PC-3 (cell line): Measurements from ENCODE around the gene CD2. TPM values are rescaled to one million over a fixed set of nuclear protein-coding genes. Genes with fewer than 3 reads are reported as not detected.
"Not testable (repeated sequence)": the region's sequence is repeated elsewhere in the genome, so short reads cannot be mapped to it uniquely, and the experiment has no call there.

Source experiments
- ATAC-seq: fragments of 200-7000 bp; cut with Tn5 transposase; 2 replicates; pipeline ENCODE4 v1.9.1; 2020; ENCODE audit warnings: mild to moderate bottlenecking, moderate library complexity
- BruUV-seq: library from RNA; stranded (reverse); fragments of 400-500 nt; replicated peaks from 2 replicates; lab custom pipeline; 2021; lab: Mats Ljungman, UMichigan
- CTCF ChIA-PET: fragments of 300-600 bp; sonication (Branson Sonifier 250); formaldehyde crosslinking; loops from one replicate; lab custom pipeline; 2022; ENCODE audit warnings: antibody characterized with exemption; lab: Charles Lee
- POLR2A ChIA-PET: fragments of 300-600 bp; sonication (Branson Sonifier 250); formaldehyde crosslinking; loops from one replicate; lab custom pipeline; 2022; ENCODE audit warnings: antibody characterized with exemption; ENCODE audit not compliant: unreplicated experiment; lab: Charles Lee
- DNase-seq: peaks from one replicate; pipeline ENCODE4 v3.0.0-alpha.2; 2015
- H2AFZ ChIP-seq: fragments of 300-600 bp; sonication (generic); 2 replicates; pipeline ENCODE4 v1.6.0; 2016; ENCODE audit warnings: antibody characterized with exemption, low read length
- H3F3A ChIP-seq: fragments of 300-600 bp; sonication (generic); one replicate; pipeline ENCODE4 v1.6.0; 2017; ENCODE audit warnings: antibody characterized with exemption, low read length, control low read depth, mild to moderate bottlenecking; ENCODE audit not compliant: unreplicated experiment
- H3K27ac ChIP-seq: fragments of 300-600 bp; sonication (generic); 2 replicates; pipeline ENCODE4 v1.5.1; 2016; ENCODE audit warnings: mild to moderate bottlenecking, low read length
- H3K27me3 ChIP-seq: fragments of 300-600 bp; sonication (generic); 2 replicates; pipeline ENCODE4 v1.6.1; 2016; ENCODE audit warnings: low read length, mixed read lengths
- H3K36me3 ChIP-seq: fragments of 300-600 bp; sonication (generic); 2 replicates; pipeline ENCODE4 v1.6.1; 2016; ENCODE audit warnings: low read depth, mixed run types, low read length, mixed read lengths
- H3K4me1 ChIP-seq: fragments of 300-600 bp; sonication (generic); 2 replicates; pipeline ENCODE4 v1.5.1; 2016; ENCODE audit warnings: low read length; ENCODE audit not compliant: insufficient read depth
- H3K4me2 ChIP-seq: fragments of 300-600 bp; sonication (generic); 2 replicates; pipeline ENCODE4 v1.6.0; 2016; ENCODE audit warnings: low read length
- H3K4me3 ChIP-seq: fragments of 300-600 bp; sonication (generic); 2 replicates; pipeline ENCODE4 v1.5.1; 2016; ENCODE audit warnings: mild to moderate bottlenecking, low read length, mixed read lengths
- H3K79me2 ChIP-seq: fragments of 300-600 bp; sonication (generic); 2 replicates; pipeline ENCODE4 v1.6.1; 2017; ENCODE audit warnings: low read length, mixed read lengths
- H3K9ac ChIP-seq: fragments of 300-600 bp; sonication (generic); 2 replicates; pipeline ENCODE4 v1.6.0; 2016; ENCODE audit warnings: mild to moderate bottlenecking, low read length
- H3K9me2 ChIP-seq: fragments of 300-600 bp; sonication (generic); replicated peaks from 2 replicates; pipeline ENCODE4 v1.6.1; 2016; ENCODE audit warnings: mixed run types, low read length, mixed read lengths
- H3K9me3 ChIP-seq: fragments of 300-600 bp; sonication (generic); 2 replicates; pipeline ENCODE4 v1.6.1; 2016; ENCODE audit warnings: low read length, mixed read lengths
- H4K20me1 ChIP-seq: fragments of 300-600 bp; sonication (generic); 2 replicates; pipeline ENCODE4 v1.6.1; 2016; ENCODE audit warnings: low read length, mixed read lengths
- EZH2 ChIP-seq: fragments of 300-600 bp; sonication (generic); IDR thresholded peaks from one replicate; pipeline ENCODE4 v1.6.1; 2017; ENCODE audit warnings: antibody characterized with exemption, mild to moderate bottlenecking, low read length; ENCODE audit not compliant: unreplicated experiment
- EZH2phosphoT487 ChIP-seq: fragments of 300-600 bp; sonication (generic); IDR thresholded peaks from 2 replicates; pipeline ENCODE4 v1.6.1; 2018; ENCODE audit warnings: mild to moderate bottlenecking, antibody characterized with exemption, low read length, borderline replicate concordance
- intact Hi-C: fragments of 100-400 bp; cut with micrococcal nuclease; formaldehyde crosslinking; loops from 2 replicates; pipeline ENCODE4 v1.9.0; 2023
- total RNA-seq: library from RNA; depleted of rRNA; stranded (reverse); fragments of >200 nt; gene quantifications from 2 replicates; pipeline ENCODE4 v1.2.3, GENCODE V29; 2014
- TF ChIP-seq, protein P1 (sequence below): fragments of 300-600 bp; sonication (generic); conservative IDR thresholded peaks from 2 replicates; pipeline ENCODE4 v1.5.1; 2017; ENCODE audit warnings: antibody characterized with exemption, low read depth, mild to moderate bottlenecking, low read length

The CD2 gene
- total RNA-seq, 1 experiment from 2014 or later, result not detected

DNA sequence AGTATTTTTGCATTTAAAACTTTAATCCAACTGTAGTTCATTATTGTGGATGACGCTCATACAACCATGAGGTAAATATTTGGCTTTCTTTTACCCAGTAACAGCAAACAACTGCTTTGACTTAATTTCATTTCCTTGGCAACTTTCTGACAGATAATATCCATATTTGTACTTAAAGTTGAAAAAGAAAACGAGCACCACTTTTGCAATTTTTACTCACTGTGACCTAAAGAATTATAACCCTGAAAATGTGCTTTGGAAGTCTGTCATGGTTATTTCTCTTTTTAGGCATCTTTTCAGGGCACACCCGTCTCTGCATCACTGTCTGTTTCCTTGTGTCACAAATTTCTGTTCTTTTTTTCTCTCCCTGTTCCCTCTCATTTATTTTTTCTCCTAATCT lies 918 bp upstream of the CD2 start:
- H3K9me3 ChIP-seq, result peaks cover 9% of the 10 kb centered on the region
- no peaks in the 10 kb centered on the region for H3K79me2 ChIP-seq
- no peak overlapping the region for H2AFZ ChIP-seq
- TF ChIP-seq, protein P1, sequence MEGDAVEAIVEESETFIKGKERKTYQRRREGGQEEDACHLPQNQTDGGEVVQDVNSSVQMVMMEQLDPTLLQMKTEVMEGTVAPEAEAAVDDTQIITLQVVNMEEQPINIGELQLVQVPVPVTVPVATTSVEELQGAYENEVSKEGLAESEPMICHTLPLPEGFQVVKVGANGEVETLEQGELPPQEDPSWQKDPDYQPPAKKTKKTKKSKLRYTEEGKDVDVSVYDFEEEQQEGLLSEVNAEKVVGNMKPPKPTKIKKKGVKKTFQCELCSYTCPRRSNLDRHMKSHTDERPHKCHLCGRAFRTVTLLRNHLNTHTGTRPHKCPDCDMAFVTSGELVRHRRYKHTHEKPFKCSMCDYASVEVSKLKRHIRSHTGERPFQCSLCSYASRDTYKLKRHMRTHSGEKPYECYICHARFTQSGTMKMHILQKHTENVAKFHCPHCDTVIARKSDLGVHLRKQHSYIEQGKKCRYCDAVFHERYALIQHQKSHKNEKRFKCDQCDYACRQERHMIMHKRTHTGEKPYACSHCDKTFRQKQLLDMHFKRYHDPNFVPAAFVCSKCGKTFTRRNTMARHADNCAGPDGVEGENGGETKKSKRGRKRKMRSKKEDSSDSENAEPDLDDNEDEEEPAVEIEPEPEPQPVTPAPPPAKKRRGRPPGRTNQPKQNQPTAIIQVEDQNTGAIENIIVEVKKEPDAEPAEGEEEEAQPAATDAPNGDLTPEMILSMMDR, result no peak
- no peak for TF ChIP-seq EZH2
- no peak for TF ChIP-seq EZH2phosphoT487
- CTCF ChIA-PET, result no interaction called here
- no peaks in the 10 kb centered on the region for H3F3A ChIP-seq
- no peak for ATAC-seq
- H3K9ac ChIP-seq, result no peak overlapping the region
- no peaks in the 10 kb centered on the region for H3K9me2 ChIP-seq
- H3K4me2 ChIP-seq, result no peak overlapping the region
- no TSS peak for BruUV-seq
- no peak overlapping the region for H3K27ac ChIP-seq
- POLR2A ChIA-PET, result no interaction called here
- no peak overlapping the region for H3K4me3 ChIP-seq
- H3K36me3 ChIP-seq, result no peaks in the 10 kb centered on the region
- DNase-seq, result no peak
- no peaks in the 10 kb centered on the region for H4K20me1 ChIP-seq
- intact Hi-C loops, result no loop called here
- no peaks in the 10 kb centered on the region for H3K27me3 ChIP-seq
- no peaks in the 10 kb centered on the region for H3K4me1 ChIP-seq

DNA sequence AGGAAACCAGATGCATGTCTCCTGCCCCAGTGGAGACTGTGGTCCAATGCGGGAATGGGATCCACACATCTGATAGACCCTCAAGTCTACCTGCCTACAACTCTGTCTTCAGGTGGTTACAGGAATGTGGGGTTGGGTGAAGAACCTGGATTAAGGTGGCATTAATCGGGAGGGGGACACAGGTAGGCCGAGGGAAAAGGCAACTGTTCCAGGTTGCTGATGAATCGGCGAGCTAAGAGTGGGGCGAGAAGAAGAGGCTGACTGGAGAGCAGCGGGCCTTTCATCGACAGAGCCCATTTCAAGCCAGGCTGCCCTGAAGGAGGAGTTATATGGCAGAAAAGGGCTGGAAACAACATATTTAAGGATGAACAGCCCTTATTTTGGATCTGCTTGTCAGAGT lies 836 bp downstream of the CD2 start:
- Histone ChIP-seq H3K36me3 (no peaks in the 10 kb centered on the region), H3K9me2 (no peaks in the 10 kb centered on the region), H3K79me2 (no peaks in the 10 kb centered on the region), H3K9me3 (no peaks in the 10 kb centered on the region), H3K27me3 (no peaks in the 10 kb centered on the region), H3K4me3 (no peak overlapping the region), H3K4me1 (no peaks in the 10 kb centered on the region), H3K27ac (no peak overlapping the region), H2AFZ (no peak overlapping the region), H3K9ac (no peak overlapping the region), H4K20me1 (no peaks in the 10 kb centered on the region), H3F3A (no peaks in the 10 kb centered on the region), H3K4me2 (no peak overlapping the region)
- no peak for ATAC-seq
- ChIA-PET POLR2A (no interaction called here), CTCF (no interaction called here)
- DNase-seq, result no peak
- intact Hi-C loops, result no loop called here
- TF ChIP-seq, protein P1, result no peak
- TF ChIP-seq EZH2, result no peak
- no peak for TF ChIP-seq EZH2phosphoT487
- BruUV-seq, result no TSS peak

DNA sequence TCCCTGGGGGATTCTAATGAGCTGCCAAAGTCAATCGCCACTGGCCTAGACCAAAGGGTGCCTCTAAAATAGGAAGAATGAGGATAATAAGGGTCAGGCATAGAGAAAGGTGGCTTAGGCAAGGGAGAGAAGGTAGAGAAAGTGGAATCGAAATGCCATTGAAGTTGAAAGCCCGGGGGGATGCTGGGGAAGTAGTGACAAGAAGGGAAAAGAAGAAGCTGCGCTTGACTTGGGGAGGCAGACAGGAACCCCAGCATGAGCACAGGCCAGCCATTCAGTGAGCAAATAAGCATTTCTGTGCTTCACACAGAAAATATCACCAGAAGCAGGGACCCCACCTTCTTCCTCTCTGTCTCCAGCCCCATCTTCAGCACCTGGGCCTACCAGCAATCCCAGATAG lies 1.5 kb downstream of the CD2 start:
- CTCF ChIA-PET, result no interaction called here
- no peaks in the 10 kb centered on the region for H3K9me2 ChIP-seq
- BruUV-seq, result no TSS peak

DNA sequence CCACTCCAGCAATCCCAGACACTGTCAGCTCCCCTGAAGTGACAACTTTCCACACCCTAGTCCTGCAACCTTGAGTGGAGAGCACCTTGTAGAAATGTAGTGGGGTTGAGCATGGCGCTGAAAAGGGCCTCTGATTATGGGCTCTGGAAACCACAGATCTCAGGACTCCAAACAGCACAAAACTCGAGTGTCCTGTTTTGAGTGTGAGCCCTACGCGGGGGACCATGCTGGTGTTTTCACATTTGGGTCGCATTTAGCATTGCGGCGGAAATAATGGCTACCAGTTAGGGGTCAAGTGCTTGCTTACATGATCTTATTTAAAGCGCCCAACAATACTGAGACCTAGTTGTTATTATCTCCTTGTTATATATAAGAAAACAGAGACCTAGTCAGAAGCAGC lies 1.9 kb downstream of the CD2 start:
- H3K79me2 ChIP-seq, H3K4me3 ChIP-seq, DNase-seq, H3K9ac ChIP-seq, H3K27ac ChIP-seq, BruUV-seq, intact Hi-C loops, H3K4me1 ChIP-seq, H3K4me2 ChIP-seq, H4K20me1 ChIP-seq, CTCF ChIA-PET, ATAC-seq, H3F3A ChIP-seq, H3K27me3 ChIP-seq, POLR2A ChIA-PET, H3K9me2 ChIP-seq, H3K36me3 ChIP-seq, H2AFZ ChIP-seq, H3K9me3 ChIP-seq: not testable (repeated sequence)

More for the DNA sequence above, 1.5 kb downstream of the CD2 start:
- TF ChIP-seq EZH2phosphoT487 (no peak), EZH2 (no peak)
- TF ChIP-seq, protein P1, result no peak
- ATAC-seq (no peak), DNase-seq (no peak)
- H3K9ac ChIP-seq, result no peak overlapping the region
- no peaks in the 10 kb centered on the region for H3K4me1 ChIP-seq
- H3K79me2 ChIP-seq, result no peaks in the 10 kb centered on the region
- H3F3A ChIP-seq, result no peaks in the 10 kb centered on the region
- POLR2A ChIA-PET, result no interaction called here
- H4K20me1 ChIP-seq, result no peaks in the 10 kb centered on the region
- no peak overlapping the region for H3K27ac ChIP-seq
- no peaks in the 10 kb centered on the region for H3K27me3 ChIP-seq
- no peaks in the 10 kb centered on the region for H3K9me3 ChIP-seq
- H2AFZ ChIP-seq, result no peak overlapping the region
- no peak overlapping the region for H3K4me3 ChIP-seq
- H3K36me3 ChIP-seq, result no peaks in the 10 kb centered on the region
- intact Hi-C loops, result no loop called here
- no peak overlapping the region for H3K4me2 ChIP-seq

DNA sequence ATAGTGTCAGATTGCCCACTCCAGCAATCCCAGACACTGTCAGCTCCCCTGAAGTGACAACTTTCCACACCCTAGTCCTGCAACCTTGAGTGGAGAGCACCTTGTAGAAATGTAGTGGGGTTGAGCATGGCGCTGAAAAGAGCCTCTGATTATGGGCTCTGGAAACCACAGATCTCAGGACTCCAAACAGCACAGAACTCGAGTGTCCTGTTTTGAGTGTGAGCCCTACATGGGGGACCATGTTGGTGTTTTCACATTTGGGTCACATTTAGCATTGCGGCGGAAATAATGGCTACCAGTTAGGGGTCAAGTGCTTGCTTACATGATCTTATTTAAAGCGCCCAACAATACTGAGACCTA lies 4.2 kb downstream of the CD2 start:
- H3K27me3 ChIP-seq, H3K4me1 ChIP-seq, H4K20me1 ChIP-seq, BruUV-seq, intact Hi-C loops, H3K36me3 ChIP-seq, H3K4me3 ChIP-seq, H3K4me2 ChIP-seq, H3K79me2 ChIP-seq, ATAC-seq, POLR2A ChIA-PET, H2AFZ ChIP-seq, H3F3A ChIP-seq, CTCF ChIA-PET, H3K9me3 ChIP-seq, H3K27ac ChIP-seq, H3K9ac ChIP-seq, DNase-seq, H3K9me2 ChIP-seq: not testable (repeated sequence)
